HEK293 (cell line): ENCODE measurements around the gene PDZK1IP1.

Experiments used
- ATF2 ChIP-seq: fragments of 450-650 bp; formaldehyde crosslinking; IDR thresholded peaks from 2 replicates; pipeline ENCODE4 v1.5.1; 2016; ENCODE audit warnings: missing biosample characterization, missing genetic modification characterization, low read depth
- BCL11B ChIP-seq: fragments of 450-650 bp; formaldehyde crosslinking; IDR thresholded peaks from 2 replicates; pipeline ENCODE4 v1.5.1; 2016; ENCODE audit warnings: low read depth, missing biosample characterization, missing genetic modification characterization
- ZNF292 ChIP-seq: fragments of 450-650 bp; formaldehyde crosslinking; IDR thresholded peaks from 2 replicates; pipeline ENCODE4 v1.5.1; 2016; ENCODE audit warnings: low read depth, missing biosample characterization, missing genetic modification characterization, borderline replicate concordance
- TF ChIP-seq, protein P1 (sequence below): fragments of 450-650 bp; formaldehyde crosslinking; IDR thresholded peaks from 2 replicates; pipeline ENCODE4 v1.5.1; 2016; ENCODE audit warnings: missing biosample characterization, missing genetic modification characterization

DNA sequence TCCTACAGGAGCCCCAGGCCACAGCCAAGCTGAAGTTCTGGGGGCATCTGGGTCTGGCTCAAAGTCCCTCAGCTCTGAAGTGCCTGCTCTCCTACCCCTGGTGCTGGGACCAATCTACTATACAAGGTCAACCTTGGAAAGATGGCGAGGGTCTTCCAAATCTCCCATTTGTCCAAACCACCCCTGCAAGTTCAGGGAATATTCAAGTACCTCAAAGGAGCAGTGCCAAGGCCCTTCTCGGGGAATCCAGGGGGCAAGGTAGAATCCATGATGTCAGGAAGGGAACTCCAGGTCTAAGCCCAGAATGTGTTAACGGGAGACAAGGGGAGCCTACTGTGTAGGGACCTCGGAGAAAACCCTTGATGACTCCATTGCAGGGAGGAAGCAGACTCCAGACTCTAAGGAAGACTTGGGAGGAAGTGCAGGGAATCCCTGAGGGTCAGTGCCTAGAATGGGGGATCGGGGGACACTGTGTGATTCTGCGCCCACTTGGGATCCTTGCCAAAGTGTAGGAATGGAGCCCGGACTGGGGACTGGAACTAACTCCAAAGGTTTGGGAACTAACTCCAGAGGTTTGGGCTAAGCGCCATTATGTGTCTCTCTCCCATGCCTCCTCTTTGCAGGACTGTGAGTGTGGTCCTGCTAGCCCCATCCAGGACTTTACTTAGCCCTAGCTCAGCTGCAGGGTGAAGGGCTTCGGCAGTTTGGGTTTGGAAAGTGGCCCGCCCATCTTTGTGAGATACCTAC, 33.5 kb upstream of the PDZK1IP1 start:
- TF ChIP-seq BCL11B, result no peak
- TF ChIP-seq ZNF292 (tag by site-specific recombination), result no peak
- no peak for TF ChIP-seq ATF2 (tag by site-specific recombination)
- TF ChIP-seq, protein P1, sequence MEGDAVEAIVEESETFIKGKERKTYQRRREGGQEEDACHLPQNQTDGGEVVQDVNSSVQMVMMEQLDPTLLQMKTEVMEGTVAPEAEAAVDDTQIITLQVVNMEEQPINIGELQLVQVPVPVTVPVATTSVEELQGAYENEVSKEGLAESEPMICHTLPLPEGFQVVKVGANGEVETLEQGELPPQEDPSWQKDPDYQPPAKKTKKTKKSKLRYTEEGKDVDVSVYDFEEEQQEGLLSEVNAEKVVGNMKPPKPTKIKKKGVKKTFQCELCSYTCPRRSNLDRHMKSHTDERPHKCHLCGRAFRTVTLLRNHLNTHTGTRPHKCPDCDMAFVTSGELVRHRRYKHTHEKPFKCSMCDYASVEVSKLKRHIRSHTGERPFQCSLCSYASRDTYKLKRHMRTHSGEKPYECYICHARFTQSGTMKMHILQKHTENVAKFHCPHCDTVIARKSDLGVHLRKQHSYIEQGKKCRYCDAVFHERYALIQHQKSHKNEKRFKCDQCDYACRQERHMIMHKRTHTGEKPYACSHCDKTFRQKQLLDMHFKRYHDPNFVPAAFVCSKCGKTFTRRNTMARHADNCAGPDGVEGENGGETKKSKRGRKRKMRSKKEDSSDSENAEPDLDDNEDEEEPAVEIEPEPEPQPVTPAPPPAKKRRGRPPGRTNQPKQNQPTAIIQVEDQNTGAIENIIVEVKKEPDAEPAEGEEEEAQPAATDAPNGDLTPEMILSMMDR (tag by site-specific recombination), result no peak
